Ascending aorta (tissue), 2 donors: Measurements from ENCODE around the gene OSBPL3. TPM values are rescaled to one million over a fixed set of nuclear protein-coding genes. Genes with fewer than 3 reads are reported as not detected.

ENCODE experiments used
- DNase-seq, 2 donors: peaks; one replicate each; pipeline ENCODE4 v3.0.0-alpha.2; 2019; ENCODE audit warnings: low spot score in 2 of 2
- H3K27ac ChIP-seq, 2 donors: fragments of 200-600 bp; sonication (generic); one replicate each; pipeline ENCODE4 v1.5.1; 2016 to 2017; ENCODE audit warnings: mild to moderate bottlenecking in 1 of 2
- H3K27me3 ChIP-seq: fragments of 200-600 bp; sonication (generic); one replicate; pipeline ENCODE4 v1.5.1; 2017
- H3K36me3 ChIP-seq, 2 donors: fragments of 200-600 bp; sonication (generic); one replicate each; pipeline ENCODE4 v1.5.1; 2016
- H3K4me1 ChIP-seq, 2 donors: fragments of 200-600 bp; sonication (generic); one replicate each; pipeline ENCODE4 v1.5.1; 2016 to 2017; ENCODE audit warnings: mild to moderate bottlenecking in 1 of 2
- H3K4me3 ChIP-seq, 2 donors: fragments of 200-600 bp; sonication (generic); one replicate each; pipeline ENCODE4 v1.5.1; 2016 to 2017; ENCODE audit warnings: mild to moderate bottlenecking in 1 of 2
- H3K9me3 ChIP-seq, 2 donors: fragments of 200-600 bp; sonication (generic); one replicate each; pipeline ENCODE4 v1.5.1; 2016
- intact Hi-C: fragments of 100-400 bp; cut with DNase I; formaldehyde crosslinking; loops from one replicate; pipeline ENCODE4 v1.15.1; 2023
- total RNA-seq: library from RNA; depleted of rRNA; stranded (reverse); fragments of >200 nt; gene quantifications from one replicate; pipeline ENCODE4 v1.1.0, GENCODE V29; 2016
- TF ChIP-seq, protein P1 (sequence below), 3 experiments: fragments of 200-600 bp in 2 of 3; fragments of 450-650 bp in 1 of 3; sonication (generic) in 2 of 3; IDR thresholded peaks; one replicate each; pipeline ENCODE4 v1.5.1; 2016 to 2019; ENCODE audit warnings: antibody characterized with exemption in 3 of 3, mild to moderate bottlenecking in 1 of 3, moderate library complexity in 1 of 3

The OSBPL3 gene
- total RNA-seq, 1 donor from 2014 or later, result 0.96 TPM

DNA sequence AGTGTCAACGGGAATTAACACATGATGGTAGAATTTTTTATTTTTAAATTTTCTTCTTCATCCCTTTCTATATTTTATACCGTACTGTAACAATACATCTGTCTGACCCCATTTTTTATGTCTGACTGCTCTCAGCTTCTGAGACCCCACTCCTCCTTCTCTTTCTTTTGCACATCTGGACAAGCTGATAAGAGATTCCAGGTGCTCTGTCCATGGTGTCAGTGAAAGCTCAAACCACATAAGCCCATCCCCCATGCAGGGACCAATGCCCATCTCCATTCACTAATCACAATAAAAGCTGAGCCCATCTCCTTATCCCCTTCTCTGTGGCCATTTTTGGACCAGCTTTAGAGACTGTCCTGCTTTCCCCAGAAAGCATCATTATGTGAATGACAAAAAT lies 231.5 kb downstream of the OSBPL3 start:
- intact Hi-C loops, result no loop called here

More for the DNA sequence above, 231.5 kb downstream of the OSBPL3 start:
- Histone ChIP-seq H3K4me3 (no peak overlapping the region), H3K27ac (no peak overlapping the region), H3K27me3 (no peaks in the 10 kb centered on the region), H3K4me1 (no peaks in the 10 kb centered on the region), H3K36me3 (peaks cover 0 to 3% of the 10 kb centered on the region in 2 donors), H3K9me3 (no peaks in the 10 kb centered on the region)
- DNase-seq, result no peak
- TF ChIP-seq, protein P1, sequence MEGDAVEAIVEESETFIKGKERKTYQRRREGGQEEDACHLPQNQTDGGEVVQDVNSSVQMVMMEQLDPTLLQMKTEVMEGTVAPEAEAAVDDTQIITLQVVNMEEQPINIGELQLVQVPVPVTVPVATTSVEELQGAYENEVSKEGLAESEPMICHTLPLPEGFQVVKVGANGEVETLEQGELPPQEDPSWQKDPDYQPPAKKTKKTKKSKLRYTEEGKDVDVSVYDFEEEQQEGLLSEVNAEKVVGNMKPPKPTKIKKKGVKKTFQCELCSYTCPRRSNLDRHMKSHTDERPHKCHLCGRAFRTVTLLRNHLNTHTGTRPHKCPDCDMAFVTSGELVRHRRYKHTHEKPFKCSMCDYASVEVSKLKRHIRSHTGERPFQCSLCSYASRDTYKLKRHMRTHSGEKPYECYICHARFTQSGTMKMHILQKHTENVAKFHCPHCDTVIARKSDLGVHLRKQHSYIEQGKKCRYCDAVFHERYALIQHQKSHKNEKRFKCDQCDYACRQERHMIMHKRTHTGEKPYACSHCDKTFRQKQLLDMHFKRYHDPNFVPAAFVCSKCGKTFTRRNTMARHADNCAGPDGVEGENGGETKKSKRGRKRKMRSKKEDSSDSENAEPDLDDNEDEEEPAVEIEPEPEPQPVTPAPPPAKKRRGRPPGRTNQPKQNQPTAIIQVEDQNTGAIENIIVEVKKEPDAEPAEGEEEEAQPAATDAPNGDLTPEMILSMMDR (IDR thresholded peaks at IDR 0.05), result no peak

Other genes with a start within 250 kb of the OSBPL3 start
- 14.9 TPM for gene GSDME, start 222.7 kb downstream of the OSBPL3 start, total RNA-seq
- gene CYCS, start 145.1 kb upstream of the OSBPL3 start, total RNA-seq, result 11.5 TPM
- gene NPVF, start 248.3 kb upstream of the OSBPL3 start, total RNA-seq, result not detected